ENCODE results near the gene RABAC1. TPM values are rescaled to one million over a fixed set of nuclear protein-coding genes. Genes with fewer than 3 reads are reported as not detected.

RABAC1 gene
- total and polyA plus RNA-seq, 2 of the 13 experiments (the other 11 are each of a cell fraction or from before 2014, with no cell fraction given): 37.4 to 74.0 TPM

DNA sequence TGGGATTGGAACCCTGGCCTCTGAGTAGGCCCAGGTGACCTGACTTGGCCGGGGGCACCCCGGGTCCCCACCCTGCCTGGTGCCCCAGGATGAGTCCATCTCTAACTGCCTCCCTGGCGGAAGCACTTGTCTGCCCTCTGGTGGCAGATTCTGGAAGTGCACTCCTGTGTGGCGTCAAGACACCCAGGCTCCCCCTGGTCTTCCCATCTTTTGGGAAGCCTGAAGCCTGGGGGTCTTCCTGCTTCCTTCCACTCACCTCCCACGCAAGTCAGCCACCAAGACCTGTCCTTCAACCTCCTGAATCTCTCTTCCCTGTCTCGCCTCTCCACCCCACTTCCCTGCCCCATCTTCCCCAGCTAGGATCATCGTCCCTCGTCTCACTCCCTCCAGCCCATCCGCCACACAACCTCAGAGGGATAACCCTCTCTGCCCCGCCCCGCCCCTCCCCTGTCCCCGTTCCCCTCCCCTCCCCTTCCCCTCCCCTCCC, 7.4 kb downstream of the RABAC1 start (continued):
- TF ChIP-seq, protein P1, sequence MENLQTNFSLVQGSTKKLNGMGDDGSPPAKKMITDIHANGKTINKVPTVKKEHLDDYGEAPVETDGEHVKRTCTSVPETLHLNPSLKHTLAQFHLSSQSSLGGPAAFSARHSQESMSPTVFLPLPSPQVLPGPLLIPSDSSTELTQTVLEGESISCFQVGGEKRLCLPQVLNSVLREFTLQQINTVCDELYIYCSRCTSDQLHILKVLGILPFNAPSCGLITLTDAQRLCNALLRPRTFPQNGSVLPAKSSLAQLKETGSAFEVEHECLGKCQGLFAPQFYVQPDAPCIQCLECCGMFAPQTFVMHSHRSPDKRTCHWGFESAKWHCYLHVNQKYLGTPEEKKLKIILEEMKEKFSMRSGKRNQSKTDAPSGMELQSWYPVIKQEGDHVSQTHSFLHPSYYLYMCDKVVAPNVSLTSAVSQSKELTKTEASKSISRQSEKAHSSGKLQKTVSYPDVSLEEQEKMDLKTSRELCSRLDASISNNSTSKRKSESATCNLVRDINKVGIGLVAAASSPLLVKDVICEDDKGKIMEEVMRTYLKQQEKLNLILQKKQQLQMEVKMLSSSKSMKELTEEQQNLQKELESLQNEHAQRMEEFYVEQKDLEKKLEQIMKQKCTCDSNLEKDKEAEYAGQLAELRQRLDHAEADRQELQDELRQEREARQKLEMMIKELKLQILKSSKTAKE (CRISPR knock-in tag; IDR thresholded peaks at IDR 0.05; ENCODE audit: borderline replicate concordance): no peak
- TF ChIP-seq AGO2 (optimal IDR thresholded peaks at IDR 0.05; ENCODE audit: low read depth, low read length) (no peak), SCMH1 (CRISPR knock-in tag; IDR thresholded peaks at IDR 0.05; ENCODE audit: borderline replicate concordance) (no peak), ZBTB38 (CRISPR knock-in tag; IDR thresholded peaks at IDR 0.05) (no peak), ZNF550 (CRISPR knock-in tag; IDR thresholded peaks at IDR 0.05; ENCODE audit: borderline replicate concordance) (no peak), ZNF253 (CRISPR knock-in tag; IDR thresholded peaks at IDR 0.05; ENCODE audit: borderline replicate concordance) (no peak), TP53 (CRISPR knock-in tag; conservative IDR thresholded peaks at IDR 0.05) (no peak), FOXM1 (CRISPR knock-in tag; IDR thresholded peaks at IDR 0.05) (no peak), ZNF619 (CRISPR knock-in tag; IDR thresholded peaks at IDR 0.05) (no peak), DNMT3B (CRISPR knock-in tag; conservative IDR thresholded peaks at IDR 0.05) (no peak), KDM6A (CRISPR knock-in tag; IDR thresholded peaks at IDR 0.05; ENCODE audit: low read depth) (no peak), ZNF598 (CRISPR knock-in tag; IDR thresholded peaks at IDR 0.05; ENCODE audit: borderline replicate concordance) (no peak), SALL1 (CRISPR knock-in tag; IDR thresholded peaks at IDR 0.05) (0 out of 2 replicates have a peak, but pooled peaks have one; percentile 15), TMF1 (CRISPR knock-in tag; IDR thresholded peaks at IDR 0.05; ENCODE audit: low read depth) (no peak), EZH2 (conservative IDR thresholded peaks at IDR 0.05; ENCODE audit: low read depth, low read length) (no peak), PCBP2 (optimal IDR thresholded peaks at IDR 0.05; ENCODE audit: low read depth, low read length, poor library complexity, severe bottlenecking) (no peak), PTBP1 (IDR thresholded peaks at IDR 0.05; ENCODE audit: low read depth, low read length, poor library complexity, severe bottlenecking) (no peak)
- TF ChIP-seq, protein P2, sequence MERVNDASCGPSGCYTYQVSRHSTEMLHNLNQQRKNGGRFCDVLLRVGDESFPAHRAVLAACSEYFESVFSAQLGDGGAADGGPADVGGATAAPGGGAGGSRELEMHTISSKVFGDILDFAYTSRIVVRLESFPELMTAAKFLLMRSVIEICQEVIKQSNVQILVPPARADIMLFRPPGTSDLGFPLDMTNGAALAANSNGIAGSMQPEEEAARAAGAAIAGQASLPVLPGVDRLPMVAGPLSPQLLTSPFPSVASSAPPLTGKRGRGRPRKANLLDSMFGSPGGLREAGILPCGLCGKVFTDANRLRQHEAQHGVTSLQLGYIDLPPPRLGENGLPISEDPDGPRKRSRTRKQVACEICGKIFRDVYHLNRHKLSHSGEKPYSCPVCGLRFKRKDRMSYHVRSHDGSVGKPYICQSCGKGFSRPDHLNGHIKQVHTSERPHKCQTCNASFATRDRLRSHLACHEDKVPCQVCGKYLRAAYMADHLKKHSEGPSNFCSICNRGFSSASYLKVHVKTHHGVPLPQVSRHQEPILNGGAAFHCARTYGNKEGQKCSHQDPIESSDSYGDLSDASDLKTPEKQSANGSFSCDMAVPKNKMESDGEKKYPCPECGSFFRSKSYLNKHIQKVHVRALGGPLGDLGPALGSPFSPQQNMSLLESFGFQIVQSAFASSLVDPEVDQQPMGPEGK (CRISPR knock-in tag; IDR thresholded peaks at IDR 0.05): peak; percentile 76
- TF ChIP-seq, protein P3, sequence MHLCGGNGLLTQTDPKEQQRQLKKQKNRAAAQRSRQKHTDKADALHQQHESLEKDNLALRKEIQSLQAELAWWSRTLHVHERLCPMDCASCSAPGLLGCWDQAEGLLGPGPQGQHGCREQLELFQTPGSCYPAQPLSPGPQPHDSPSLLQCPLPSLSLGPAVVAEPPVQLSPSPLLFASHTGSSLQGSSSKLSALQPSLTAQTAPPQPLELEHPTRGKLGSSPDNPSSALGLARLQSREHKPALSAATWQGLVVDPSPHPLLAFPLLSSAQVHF (CRISPR knock-in tag; IDR thresholded peaks at IDR 0.05): no peak
- TF ChIP-seq, protein P4, sequence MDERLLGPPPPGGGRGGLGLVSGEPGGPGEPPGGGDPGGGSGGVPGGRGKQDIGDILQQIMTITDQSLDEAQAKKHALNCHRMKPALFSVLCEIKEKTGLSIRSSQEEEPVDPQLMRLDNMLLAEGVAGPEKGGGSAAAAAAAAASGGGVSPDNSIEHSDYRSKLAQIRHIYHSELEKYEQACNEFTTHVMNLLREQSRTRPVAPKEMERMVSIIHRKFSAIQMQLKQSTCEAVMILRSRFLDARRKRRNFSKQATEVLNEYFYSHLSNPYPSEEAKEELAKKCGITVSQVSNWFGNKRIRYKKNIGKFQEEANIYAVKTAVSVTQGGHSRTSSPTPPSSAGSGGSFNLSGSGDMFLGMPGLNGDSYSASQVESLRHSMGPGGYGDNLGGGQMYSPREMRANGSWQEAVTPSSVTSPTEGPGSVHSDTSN (CRISPR knock-in tag; IDR thresholded peaks at IDR 0.05): no peak
- TF ChIP-seq, protein P5, sequence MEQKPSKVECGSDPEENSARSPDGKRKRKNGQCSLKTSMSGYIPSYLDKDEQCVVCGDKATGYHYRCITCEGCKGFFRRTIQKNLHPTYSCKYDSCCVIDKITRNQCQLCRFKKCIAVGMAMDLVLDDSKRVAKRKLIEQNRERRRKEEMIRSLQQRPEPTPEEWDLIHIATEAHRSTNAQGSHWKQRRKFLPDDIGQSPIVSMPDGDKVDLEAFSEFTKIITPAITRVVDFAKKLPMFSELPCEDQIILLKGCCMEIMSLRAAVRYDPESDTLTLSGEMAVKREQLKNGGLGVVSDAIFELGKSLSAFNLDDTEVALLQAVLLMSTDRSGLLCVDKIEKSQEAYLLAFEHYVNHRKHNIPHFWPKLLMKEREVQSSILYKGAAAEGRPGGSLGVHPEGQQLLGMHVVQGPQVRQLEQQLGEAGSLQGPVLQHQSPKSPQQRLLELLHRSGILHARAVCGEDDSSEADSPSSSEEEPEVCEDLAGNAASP (CRISPR knock-in tag; IDR thresholded peaks at IDR 0.05; ENCODE audit: borderline replicate concordance): no peak
- TF ChIP-seq, protein P6, sequence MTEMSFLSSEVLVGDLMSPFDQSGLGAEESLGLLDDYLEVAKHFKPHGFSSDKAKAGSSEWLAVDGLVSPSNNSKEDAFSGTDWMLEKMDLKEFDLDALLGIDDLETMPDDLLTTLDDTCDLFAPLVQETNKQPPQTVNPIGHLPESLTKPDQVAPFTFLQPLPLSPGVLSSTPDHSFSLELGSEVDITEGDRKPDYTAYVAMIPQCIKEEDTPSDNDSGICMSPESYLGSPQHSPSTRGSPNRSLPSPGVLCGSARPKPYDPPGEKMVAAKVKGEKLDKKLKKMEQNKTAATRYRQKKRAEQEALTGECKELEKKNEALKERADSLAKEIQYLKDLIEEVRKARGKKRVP (CRISPR knock-in tag; IDR thresholded peaks at IDR 0.05): no peak

Measured in HepG2 (cell line).